GM19324 (cell line): Measurements from ENCODE around the gene RBL2.
A peak's percentile ranks its signal among the peaks of the same experiment; 100 is the strongest.

Experiments
- ATAC-seq: cut with Tn5 transposase; IDR thresholded peaks from one replicate; pipeline ENCODE4 v1.9.1; 2021; ENCODE audit warnings: mild to moderate bottlenecking, moderate library complexity; ENCODE audit not compliant: unreplicated experiment, low FRiP score

The RBL2 gene

DNA sequence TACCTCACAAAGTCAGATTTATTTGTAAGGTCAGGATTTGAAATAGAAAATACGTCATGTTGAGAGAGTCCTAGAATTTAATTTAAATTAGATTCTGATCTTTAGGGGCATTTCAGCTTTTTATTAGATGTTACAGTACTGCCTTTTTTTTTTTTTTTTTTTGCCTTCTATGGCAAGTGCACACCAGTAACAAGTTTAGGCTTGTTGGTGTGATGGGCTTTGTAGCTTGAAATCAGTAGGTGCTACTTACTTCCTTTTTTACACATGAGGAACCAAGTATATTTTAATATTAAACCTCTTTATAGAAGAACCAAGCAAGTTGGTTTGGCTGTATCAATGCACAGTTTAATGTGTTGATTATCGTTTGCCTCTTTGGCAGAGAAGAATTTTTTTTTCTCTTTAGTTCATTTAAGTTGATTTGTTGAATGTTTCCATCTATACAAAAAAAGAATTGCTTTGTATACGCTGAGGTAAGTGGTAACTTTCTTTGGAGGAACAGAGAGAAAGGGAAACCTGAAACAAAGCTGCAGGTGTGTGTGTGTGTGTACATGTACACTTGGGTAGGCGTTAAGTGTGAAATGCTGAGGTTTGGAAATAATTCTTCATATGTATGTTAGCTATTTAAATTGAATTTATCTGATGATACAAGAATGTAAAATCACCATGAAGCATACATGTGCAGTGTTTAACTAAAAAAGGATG is 15.7 kb downstream of the RBL2 start:
- ATAC-seq = no peak

DNA sequence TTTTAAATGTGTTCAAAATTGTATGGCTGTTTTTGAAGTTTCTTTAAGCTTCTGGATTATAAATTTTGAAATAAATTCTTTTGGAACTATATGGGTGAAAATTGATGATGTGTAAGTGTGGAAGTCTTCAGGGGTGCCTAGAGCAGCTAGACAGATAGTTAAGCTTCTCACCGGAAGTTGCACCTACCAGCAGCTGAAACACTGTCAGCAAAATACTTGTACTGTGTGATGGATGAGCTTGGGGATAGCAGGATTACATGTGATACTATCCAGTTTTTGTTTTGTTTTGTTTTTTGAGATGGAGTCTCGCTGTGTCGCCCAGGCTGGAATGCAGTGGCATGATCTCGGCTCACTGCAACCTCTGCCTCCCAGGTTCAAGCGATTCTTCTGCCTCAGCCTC is 19.7 kb downstream of the RBL2 start:
- no peak for ATAC-seq

DNA sequence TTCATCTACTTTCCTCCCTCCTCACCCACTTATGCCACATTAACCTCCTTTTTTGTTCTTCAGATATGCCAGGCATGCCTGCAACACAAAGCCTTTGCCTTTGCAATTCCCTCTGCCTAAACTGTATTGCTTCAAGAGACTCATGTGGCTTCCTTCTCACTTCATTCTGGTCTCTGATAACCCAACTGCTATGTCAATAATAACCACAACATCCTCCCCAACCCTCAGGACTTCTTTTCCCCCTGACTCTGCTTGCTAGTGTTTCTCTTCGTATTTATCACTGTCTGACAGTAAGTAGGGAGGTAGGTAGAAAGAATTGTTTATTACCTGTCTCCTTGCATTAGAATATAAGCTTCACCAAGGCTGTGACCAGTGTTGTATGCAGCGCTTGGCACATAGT is 22.4 kb downstream of the RBL2 start:
- ATAC-seq = no peak

DNA sequence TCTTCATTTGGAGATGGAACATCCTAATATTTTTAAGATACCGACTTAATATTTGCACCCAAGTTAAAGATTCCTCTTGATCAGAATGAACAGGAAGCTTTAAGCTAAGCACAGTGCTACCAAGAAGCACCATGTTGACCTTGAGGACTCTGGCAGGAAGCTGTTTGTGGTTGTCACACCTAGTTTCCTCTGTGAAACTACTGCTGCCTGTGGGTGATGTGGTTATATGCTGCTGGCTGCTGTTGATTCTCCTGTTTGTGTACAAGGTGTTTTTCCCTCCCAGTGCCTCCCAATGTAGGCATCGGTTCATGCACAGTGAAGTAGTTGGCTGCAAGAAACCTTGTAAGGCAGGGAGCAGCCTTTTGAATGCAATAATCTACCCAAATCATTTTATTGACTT is 23.4 kb downstream of the RBL2 start:
- peak; percentile 100 for ATAC-seq

DNA sequence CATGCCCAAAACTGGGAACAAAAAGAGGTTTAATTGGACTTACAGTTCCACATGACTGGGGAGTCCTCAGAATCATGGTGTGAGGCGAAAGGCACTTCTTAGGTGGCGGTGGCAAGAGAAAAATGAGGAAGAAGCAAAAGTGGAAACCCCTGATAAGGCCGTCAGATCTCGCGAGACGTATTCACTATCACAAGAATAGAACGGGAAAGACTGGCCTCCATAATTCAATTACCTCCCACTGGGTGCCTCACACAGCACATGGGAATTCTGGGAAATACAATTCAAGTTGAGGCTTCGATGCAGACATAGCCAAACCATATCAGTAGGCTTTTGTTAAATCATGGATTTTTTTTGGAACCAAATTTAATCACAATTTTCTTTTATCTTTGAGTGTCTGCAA is 24.4 kb downstream of the RBL2 start:
- ATAC-seq = no peak

DNA sequence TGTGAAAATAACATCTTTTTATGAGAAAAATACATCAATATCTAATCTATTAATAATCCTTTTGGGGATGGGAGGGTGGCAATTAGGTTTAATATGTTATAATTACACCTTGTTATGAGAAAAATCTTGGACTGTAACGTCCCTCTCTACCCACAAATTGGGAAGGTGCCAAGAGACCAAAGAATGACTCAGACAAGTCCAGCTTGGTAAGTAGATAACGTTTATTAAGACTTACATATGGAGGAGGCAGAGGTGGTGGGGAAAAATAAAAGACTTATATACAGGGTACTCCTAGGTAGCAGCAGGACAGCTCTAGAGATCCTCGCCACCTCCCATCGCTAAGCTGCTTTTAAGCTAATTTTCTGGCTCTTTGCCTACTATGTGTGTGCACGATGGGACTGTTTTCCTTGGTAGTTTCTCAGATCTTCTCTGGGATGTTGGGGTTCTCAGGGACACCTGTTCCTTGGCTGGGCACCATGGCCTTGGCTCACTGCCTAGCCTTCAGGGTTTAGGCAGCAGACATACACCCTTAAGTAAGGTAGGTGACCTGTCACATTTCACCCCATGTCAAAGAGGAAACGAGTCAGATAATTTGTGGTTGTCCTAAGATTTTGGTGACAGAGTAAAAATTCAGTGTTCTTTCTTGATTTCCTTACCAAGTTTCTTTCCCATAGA is 31.5 kb downstream of the RBL2 start:
- no peak for ATAC-seq

DNA sequence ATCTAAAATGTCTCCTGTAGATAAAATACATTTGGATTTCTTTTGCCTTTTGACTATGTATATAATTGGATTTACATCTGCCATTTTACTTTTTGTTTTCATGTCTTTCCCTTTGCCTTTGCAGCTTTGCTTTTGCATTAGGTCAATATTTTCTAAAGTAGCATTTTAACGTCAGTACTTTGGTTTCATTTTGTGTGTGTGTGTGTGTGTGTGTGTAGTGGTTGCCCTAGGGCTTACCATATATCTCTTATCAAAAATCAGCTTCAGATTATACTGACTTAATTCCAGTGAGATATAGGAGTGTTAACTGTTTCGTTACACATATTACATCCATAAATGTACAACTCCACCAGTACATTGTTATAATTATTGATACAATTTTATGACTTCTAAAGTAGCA is 42.6 kb downstream of the RBL2 start:
- ATAC-seq = no peak

DNA sequence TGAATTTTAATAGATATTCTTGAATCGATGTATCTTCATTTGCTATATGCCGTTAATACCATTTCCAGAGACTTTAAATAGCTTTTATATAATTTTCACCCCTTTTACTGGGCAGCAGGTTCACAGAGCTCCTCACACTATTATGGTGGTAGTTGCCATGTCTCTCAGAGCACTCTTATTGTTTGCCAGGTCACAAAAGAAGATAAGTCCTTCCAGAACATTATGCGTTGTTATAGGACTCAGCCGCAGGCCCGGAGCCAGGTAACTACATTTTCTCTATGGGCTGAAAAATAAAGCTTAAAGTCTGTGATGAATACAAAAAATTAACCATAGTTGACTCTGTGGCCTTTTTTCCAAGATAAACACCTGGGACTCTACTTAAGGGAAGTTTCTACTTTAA is 44.7 kb downstream of the RBL2 start:
- ATAC-seq = no peak

DNA sequence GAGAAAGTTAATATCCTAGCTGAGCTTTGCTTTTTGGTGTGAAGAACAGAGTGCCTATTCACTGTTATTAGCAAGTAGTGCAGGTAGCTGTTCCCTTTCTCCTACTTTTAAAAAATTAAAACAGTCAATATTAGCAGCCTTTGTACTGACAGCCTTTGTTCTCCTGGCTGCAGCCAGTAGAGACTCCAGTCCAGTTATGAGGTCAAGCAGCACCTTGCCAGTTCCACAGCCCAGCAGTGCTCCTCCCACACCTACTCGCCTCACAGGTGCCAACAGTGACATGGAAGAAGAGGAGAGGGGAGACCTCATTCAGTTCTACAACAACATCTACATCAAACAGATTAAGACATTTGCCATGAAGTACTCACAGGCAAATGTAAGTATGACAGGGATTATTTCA is 46.1 kb downstream of the RBL2 start:
- ATAC-seq = no peak

DNA sequence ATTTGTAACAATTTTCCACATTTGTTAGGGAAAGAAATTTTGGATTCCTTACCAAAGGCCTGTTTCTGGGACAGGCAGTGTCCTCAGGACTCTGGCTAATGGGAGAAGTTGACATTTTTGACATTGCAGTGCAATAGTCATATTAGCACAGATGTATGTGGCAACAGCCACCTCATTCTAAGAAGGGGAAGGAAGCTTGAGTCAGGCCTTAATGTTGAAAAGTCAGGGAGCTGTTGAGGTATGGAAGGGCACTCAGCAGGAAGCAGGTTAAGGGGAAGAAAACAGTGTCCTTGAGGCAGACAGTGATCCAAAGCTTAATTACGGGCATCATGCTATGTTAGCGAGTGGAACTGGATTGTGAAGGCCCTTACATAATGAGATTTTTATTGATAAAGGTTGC is 47.9 kb downstream of the RBL2 start:
- no peak for ATAC-seq

DNA sequence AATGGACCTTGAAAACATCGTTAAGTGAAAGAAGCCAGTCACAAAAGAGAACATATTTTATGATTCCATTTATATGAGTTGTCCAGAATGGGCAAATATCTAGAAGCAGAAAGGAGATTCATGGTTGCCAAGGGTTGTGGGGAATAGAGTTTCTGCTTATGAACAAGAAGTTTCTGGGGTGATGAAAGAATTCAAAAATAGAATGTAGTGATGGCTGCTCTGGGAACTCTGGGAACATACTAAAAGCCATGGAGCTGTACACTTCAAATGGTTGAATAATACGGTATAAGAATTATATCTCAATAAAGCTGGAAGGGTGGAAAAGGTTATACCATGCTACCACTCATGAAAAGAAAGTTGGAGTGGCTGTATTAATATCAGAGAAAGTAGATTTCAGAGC is 50.3 kb downstream of the RBL2 start:
- ATAC-seq = no peak

DNA sequence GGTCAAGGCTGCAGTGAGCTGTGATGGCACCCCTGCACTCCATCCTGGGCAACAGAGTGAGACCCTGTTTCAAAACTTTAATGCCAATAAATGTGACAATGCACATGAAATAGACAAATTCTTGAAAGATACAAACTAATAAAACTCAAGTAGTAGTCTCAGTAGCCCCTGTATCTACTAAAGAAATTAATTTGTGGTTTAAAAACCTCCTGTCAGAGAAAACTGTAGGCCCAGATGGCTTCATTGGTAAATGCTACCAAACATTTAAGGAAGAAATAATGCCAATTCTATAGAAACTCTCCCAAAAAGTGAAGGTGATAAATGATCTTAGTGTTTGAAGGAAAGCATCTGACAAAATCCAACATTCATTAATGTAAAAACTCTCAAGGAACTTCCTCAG is 52.0 kb downstream of the RBL2 start:
- no peak for ATAC-seq

DNA sequence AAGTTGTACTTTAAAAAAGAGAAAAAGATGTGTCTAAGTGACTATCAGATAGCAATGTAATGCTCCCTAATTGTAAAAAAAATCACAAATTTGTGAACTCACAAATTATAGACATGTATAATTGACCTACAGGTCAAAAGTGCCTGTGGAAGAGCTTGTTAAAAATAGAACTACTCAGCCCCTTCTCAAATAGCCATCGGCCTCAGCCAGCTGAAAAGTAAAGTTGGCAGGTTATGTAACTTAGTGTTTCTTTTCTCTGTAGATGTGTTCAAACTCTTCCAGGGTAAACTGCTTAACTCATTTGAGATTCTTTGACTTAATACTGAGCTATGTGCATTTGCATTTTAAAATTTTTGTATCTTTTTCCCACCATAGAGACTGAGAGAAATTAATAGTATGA is 55.5 kb downstream of the RBL2 start:
- ATAC-seq = no peak

DNA sequence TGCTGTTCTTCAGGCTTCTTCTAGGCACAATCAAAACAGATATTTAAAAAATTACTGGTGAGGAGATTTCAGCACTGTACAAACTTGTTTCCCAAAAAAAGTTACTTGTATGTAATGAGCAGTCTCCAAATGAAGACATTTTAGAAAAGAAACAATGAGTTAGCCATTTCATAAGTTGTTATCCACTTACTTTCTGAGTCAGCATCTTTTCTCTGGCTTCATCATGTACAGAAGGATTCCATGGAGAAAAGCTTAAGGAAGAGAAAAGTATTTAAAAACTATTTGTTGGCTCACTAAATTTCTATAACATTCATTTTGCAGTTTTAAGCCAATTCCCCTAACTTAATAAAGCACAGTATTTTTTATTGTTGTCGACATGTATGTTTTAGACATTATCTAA is 58.2 kb downstream of the RBL2 start:
- no peak for ATAC-seq

DNA sequence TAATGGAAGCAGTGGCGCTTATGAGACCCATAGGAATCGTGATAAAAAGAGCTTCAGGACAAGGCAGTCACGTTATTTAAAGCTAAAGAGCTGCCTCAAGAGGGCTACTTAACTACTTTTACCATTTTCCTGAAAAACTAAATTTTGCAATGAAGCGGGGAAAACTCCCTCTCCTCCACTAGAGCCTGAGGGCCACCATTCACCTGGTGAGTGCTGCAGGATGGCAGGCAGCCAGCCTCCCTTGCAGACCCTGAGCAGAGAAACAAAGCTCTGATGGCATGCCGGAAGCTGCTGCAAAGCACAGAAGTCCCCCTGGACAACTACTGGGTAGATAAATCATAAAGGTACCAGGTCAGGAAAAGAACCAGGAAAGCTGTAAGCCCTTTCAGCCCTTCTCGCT is 60.4 kb downstream of the RBL2 start:
- no peak for ATAC-seq

DNA sequence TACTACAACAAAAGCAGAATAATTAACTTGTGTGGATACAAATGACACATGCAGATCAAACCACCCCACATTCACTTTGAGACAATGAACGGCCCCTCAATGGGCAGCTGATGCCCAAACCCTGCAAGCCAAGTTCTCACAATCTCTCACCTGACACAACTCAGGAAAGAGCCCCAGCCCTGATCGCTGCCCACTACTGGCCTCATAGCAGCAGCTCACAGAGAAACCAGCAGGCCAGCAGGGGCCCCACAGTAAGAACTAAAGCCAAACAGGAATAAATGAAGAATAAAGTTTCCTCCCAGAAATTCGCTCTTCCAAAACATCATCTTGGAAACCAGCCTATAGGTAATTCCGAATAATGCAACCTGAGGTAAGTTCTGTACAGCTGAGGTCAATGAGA is 61.1 kb downstream of the RBL2 start:
- no peak for ATAC-seq

DNA sequence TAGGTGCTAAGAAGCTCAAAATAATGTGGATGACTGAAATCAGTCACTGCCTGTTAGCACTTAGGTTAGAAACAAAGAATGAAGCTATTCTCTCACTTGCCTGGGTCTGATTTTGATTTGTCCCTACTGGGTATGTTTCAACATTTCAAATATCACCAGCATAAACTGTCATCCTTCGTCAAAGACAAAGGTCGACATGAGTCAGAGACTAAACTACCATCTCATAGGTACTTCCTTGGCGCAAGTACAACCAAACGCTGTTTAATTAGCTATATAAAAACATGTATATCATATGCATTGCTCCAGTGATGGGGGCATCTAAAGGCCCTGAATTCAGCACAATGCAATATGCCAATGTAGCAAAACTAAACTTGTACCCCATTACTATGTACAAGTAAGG is 64.7 kb downstream of the RBL2 start:
- ATAC-seq = no peak

DNA sequence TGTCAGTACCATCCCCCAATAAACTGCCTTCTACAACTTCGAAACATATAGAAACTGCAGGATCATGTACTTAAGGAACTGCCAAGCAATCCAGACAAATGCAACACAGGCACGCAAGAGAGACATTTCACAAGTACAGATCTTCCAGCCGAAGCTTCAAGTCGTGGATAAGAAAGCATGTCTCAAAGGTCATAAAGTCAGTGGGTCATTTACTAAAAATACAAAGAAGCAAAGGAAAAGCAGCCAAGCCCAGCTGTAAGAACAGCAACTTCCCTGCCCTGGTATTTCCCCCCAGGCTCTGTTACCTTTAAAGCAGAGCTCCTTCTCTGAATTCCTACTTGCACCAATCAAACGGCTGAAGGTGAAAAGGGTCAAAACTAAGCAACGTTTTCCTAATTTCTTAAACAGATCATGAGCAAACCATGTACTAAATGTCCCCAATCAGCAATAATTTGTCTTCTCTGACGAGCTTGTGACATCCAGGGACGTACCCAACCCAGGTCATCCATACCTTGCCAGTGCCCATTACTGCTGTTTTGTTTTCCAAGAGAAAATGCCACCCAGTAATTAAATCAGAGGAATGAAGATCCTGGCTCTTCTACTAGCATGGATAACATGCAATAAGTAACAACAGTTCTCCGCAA is 67.1 kb downstream of the RBL2 start:
- no peak for ATAC-seq

DNA sequence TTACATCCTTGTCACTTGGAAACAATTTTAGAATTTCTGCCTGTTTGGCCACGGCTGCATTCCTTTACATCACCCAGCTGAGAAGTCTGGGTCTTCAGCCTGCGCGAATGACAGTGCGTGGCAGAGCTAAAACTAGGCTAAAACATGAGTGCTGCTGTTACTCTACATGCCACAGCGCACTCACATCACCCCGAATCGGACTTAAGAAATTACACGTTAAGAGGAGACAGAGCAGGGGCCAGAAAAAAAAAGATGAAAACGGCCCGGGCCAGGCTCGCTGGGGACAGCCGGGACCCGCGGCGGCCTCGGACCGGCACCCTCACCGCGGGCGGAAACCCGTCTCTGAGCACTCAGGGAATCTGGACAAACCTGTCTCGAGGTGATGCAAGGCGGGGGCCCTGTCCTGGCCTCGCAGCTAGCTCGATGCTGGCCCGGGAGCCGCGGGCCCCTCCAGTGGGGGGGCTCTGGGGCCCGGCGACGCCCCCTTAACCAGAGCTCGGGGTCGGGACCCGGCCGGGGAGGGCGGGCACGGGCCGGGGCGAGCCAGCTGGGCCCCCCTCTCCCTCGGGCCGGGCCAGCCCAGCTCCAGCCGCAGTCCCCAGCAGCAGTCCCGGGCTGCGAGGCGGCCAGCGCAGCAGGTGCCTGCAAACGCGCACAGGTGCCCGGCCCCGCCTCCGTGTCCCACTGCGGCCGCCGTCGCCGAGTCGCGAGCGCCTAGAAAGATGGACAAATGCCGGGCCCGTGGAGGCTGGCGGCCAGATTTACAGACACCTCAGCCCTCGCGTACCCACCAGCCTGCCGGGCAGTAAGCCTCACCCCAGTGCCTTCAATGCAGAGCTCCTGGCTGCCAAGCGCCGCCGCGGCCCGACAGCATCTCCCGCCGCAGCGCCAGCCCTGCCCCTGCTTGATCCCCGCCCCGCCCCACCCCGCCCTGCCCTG is 68.3 kb downstream of the RBL2 start, which contains the start of gene AKTIP:
AKTIP (minus strand) TSS at position 879 of the 939 bp plus-strand sequence. CDS start 2,950 bp downstream, outside the sequence.
- ATAC-seq = peak; percentile 22

DNA sequence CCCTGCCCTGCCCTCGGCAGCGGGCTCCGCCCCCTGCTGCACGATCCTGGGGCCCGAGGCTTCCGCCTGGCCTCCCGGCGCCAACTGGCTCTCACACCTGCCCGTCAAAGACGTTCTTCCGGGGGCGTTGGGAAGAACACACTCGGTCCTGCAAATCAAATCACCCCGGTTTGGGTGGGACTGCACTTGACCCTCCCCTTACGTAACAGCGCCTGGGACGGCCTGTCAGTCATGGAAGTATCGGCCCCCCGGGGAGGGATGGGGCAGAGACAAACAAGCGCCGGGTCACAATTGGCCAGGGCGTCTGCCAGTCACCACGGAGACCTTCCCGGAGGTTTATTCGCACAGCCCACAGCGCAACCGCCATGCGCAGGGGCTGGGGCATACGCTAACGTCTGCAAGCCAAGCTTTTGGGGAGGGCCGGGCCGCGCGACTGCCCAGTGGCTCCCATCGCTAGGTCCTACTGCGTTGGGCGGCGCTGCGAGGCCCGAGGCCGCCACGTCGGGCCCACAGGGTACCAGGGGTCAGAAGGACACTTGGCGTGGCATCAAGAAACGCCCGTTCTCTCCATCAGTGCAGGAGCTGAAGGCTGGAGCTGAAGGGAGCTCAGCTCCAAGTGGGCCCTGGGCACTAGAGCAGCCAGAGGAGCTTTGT is 69.1 kb downstream of the RBL2 start:
- peak; percentile 98 for ATAC-seq
